ENCODE results near the gene ABRAXAS1.
"Not testable (repeated sequence)": the region's sequence is repeated elsewhere in the genome, so short reads cannot be mapped to it uniquely, and the experiment has no call there.

The ABRAXAS1 gene

DNA sequence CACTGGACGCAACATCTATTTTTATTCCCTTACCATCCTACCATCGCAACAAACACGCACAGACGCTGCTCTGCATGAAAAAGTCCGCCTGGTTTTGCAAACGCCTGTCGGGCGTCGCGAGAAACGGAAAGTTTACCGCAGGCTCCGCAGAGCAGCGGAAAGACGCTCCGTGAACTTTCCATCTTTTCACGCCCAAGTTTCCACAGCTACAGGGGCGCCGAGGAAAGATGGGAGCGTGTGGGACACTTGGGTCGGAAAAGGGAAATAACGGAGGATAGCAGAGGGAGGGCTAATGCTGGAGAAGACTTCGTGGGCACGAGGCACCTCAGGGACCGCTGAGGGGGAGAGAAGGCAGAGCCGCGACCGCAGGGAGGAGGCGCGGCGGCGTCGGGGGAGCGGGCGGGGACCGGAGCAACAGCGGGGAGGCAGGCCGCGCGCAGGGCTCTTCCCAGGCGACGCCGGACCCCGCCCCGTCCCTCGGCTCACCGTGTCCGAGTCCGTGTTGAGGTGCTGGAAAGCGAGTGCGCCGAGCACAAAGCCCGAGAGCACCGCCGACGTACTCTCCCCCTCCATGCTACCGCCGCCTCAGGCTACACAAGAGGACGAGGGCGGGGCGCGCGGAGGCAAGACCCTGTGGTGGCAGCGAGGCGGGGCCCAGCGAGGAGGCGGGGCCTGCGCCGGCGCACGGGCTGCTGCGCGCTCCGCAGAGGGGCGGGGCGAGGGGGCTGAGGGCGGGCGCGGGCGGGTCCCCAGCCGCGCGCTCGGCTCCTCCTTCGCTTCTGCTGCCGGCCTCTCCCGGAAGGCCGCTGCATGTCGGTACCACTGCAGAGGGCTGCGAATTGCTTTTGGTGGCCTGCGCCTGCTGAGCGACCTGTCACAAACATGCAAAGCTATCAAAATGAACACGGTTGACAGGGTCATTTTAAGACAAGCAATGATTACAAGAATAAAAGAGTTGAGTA is at the start of gene ABRAXAS1:
Gene ABRAXAS1, minus strand, starts transcription at position 601 of the 962 bp plus-strand sequence. Its CDS starts 28 bp downstream, at position 573.
- peak within 1 kb of the TSS; percentile 64 for H3K27ac ChIP-seq
- TF ChIP-seq, protein P1, sequence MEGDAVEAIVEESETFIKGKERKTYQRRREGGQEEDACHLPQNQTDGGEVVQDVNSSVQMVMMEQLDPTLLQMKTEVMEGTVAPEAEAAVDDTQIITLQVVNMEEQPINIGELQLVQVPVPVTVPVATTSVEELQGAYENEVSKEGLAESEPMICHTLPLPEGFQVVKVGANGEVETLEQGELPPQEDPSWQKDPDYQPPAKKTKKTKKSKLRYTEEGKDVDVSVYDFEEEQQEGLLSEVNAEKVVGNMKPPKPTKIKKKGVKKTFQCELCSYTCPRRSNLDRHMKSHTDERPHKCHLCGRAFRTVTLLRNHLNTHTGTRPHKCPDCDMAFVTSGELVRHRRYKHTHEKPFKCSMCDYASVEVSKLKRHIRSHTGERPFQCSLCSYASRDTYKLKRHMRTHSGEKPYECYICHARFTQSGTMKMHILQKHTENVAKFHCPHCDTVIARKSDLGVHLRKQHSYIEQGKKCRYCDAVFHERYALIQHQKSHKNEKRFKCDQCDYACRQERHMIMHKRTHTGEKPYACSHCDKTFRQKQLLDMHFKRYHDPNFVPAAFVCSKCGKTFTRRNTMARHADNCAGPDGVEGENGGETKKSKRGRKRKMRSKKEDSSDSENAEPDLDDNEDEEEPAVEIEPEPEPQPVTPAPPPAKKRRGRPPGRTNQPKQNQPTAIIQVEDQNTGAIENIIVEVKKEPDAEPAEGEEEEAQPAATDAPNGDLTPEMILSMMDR (conservative IDR thresholded peaks at IDR 0.05) = 0 out of 2 replicates have a peak, but pooled peaks have one; percentile 5

DNA sequence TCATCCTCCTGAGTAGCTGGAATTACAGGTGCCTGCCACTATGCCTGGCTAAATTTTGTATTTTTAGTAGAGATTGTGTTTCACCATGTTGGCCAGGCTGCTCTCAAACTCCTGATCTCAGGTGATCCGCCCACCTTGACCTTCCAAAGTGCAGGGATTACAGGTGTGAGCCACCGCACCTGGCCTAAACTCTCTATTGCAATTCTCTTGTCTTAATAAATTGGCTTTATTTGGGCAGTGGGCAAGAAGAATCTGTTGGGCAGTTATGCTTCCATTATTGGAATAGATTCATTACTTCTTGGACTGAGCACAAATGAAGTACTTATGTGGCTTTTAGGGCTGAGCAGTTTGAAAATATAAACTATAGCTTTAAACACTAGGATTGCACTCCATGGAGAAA is 42.8 kb upstream of the ABRAXAS1 start:
- H3K27ac ChIP-seq = no peak overlapping the region
- TF ChIP-seq, protein P1 (conservative IDR thresholded peaks at IDR 0.05) = no peak

DNA sequence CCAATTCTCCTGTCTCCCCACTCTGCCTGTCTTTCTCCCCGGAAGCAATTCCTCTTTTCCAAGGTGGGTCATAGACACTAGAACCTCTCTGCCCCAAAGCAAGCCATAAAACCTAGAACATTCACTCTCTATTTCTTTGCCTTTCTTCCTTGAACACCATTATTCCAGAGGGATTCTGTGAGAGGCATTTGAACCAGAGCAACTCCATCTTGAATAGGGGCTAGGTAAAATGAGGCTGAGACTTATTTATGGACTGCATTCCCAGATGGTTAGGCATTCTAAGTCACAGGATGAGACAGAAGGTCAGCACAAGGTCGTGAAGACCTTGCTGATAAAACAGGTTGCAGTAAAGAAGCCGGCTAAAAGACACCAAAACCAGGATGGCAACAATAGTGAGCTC is 37.3 kb upstream of the ABRAXAS1 start:
- TF ChIP-seq, protein P1 (conservative IDR thresholded peaks at IDR 0.05) = no peak
- no peak overlapping the region for H3K27ac ChIP-seq

DNA sequence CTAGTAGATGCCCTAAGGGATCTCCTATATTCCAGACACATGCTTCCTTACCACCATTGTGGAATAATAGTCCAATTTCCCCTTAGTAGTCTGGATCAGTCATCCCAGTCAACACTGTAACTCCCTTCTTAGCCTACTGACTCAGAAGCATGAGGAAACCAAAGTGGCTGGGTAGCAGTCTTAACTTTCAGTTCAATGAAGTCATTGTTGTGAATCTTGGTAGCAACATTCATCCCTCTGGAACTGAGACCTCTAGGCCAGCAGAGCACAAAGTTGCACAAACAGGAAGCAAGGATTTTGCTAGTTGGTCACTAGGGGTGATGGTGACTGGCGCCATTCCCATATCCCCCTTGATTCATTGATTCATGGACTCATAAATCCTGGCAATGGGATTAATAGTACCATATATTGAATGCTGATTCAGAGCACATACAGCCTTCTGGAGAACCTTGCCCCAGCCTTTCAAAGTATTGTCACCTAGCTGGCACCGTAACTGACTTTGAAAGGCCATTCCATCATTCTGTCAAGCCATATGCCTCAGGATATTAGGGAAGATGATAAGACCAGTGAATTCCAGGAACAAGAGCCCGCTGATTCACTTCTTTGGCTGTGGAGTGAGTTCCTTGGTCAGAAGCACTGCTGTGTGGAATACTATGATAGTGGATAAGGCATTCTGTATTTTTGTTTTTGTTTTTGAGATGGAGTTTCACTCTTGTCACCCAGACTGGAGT is 31.3 kb upstream of the ABRAXAS1 start:
- TF ChIP-seq, protein P1 (conservative IDR thresholded peaks at IDR 0.05) = no peak
- no peak overlapping the region for H3K27ac ChIP-seq

- H3K27ac ChIP-seq = no peak overlapping the region
- TF ChIP-seq, protein P1 (conservative IDR thresholded peaks at IDR 0.05) = no peak
Observed at GRCh38 chr4:83510442-83510841, 25.5 kb upstream of the ABRAXAS1 start.

GRCh38 chr4:83509156-83509585 is 24.3 kb upstream of the ABRAXAS1 start:
- TF ChIP-seq, protein P1 (conservative IDR thresholded peaks at IDR 0.05) = peak; percentile 67
- not testable (repeated sequence) for H3K27ac ChIP-seq

DNA sequence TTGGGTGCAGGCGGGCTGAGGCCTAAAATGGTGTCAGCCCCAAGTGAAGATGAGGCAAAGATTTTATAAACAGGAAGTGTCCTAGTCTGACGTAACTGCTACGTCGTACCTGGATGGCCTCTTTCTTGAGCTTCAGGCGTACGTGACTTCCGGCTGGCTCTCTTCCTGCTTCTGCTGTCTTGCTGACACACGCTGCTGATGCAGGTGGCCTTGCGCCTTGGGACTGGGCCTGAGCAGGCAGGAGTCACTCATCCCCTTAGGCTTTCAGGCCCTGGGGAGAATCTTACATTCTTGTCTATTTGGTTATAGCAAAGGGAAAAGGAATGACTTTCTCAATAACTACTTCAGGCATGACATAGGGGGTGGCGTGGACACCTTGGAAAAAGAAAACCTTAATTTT is 20.1 kb upstream of the ABRAXAS1 start:
- no peak overlapping the region for H3K27ac ChIP-seq
- TF ChIP-seq, protein P1 (conservative IDR thresholded peaks at IDR 0.05) = no peak
